ENCODE measurements around the gene NALCN. TPM values are rescaled to one million over a fixed set of nuclear protein-coding genes. Genes with fewer than 3 reads are reported as not detected.

NALCN gene
- total and polyA plus RNA-seq, 8 donors, result 0.51 to 5.1 (median 2.0) TPM

- Histone ChIP-seq H3K36me3 (no peaks in the 10 kb centered on the region), H3K4me3 (no peak overlapping the region), H3K27me3 (no peaks in the 10 kb centered on the region), H3K27ac (no peak overlapping the region), H3K4me1 (no peaks in the 10 kb centered on the region), H3K9me3 (no peaks in the 10 kb centered on the region)
- FAIRE-seq (no peak), ATAC-seq (no peak), DNase-seq (no peak)
- intact Hi-C loops (cut with DNase I), result no loop called here
- no peak for TF ChIP-seq CTCF (IDR thresholded peaks at IDR 0.05)
- 95 to 96% methylated on average over 6 of the region's 6 CpGs for WGBS, 2 donors
These were observed 157.8 kb downstream of the NALCN start for GRCh38 chr13:101258509-101258908.

GRCh38 chr13:101258071-101258470, 158.2 kb downstream of the NALCN start:
- H3K27me3 ChIP-seq, result no peaks in the 10 kb centered on the region
- H3K4me3 ChIP-seq, result no peak overlapping the region
- no peak for DNase-seq
- 84 to 92% methylated on average over 11 of the region's 11 CpGs for WGBS, 2 donors
- ATAC-seq, result no peak
- intact Hi-C loops (cut with DNase I), result no loop called here
- H3K27ac ChIP-seq, result no peak overlapping the region
- FAIRE-seq, result no peak
- no peaks in the 10 kb centered on the region for H3K9me3 ChIP-seq
- no peak for TF ChIP-seq CTCF (IDR thresholded peaks at IDR 0.05)
- H3K36me3 ChIP-seq, result no peaks in the 10 kb centered on the region
- no peaks in the 10 kb centered on the region for H3K4me1 ChIP-seq

- 66 to 75% methylated on average over 2 of the region's 2 CpGs for WGBS, 2 donors
- Histone ChIP-seq H3K4me1 (no peaks in the 10 kb centered on the region), H3K27ac (no peak overlapping the region), H3K27me3 (no peaks in the 10 kb centered on the region), H3K4me3 (no peak overlapping the region), H3K36me3 (no peaks in the 10 kb centered on the region), H3K9me3 (no peaks in the 10 kb centered on the region)
- no peak for DNase-seq
- FAIRE-seq, result no peak
- intact Hi-C loops (cut with DNase I), result no loop called here
- no peak for ATAC-seq
- no peak for TF ChIP-seq CTCF (IDR thresholded peaks at IDR 0.05)
These were observed 167.4 kb downstream of the NALCN start for GRCh38 chr13:101248739-101249514.

GRCh38 chr13:101242720-101243119, 173.6 kb downstream of the NALCN start:
- H3K27me3 ChIP-seq, result no peaks in the 10 kb centered on the region
- no peak overlapping the region for H3K27ac ChIP-seq
- no peaks in the 10 kb centered on the region for H3K4me1 ChIP-seq
- FAIRE-seq (no peak), DNase-seq (no peak), ATAC-seq (no peak)
- no peak overlapping the region for H3K4me3 ChIP-seq
- no peaks in the 10 kb centered on the region for H3K36me3 ChIP-seq
- H3K9me3 ChIP-seq, result no peaks in the 10 kb centered on the region
- intact Hi-C loops (cut with DNase I), result no loop called here
- no peak for TF ChIP-seq CTCF (IDR thresholded peaks at IDR 0.05)

- intact Hi-C loops (cut with DNase I), result no loop called here
- Histone ChIP-seq H3K27ac (no peak overlapping the region), H3K36me3 (no peaks in the 10 kb centered on the region), H3K4me1 (no peaks in the 10 kb centered on the region), H3K27me3 (no peaks in the 10 kb centered on the region), H3K9me3 (no peaks in the 10 kb centered on the region), H3K4me3 (no peak overlapping the region)
- DNase-seq, result no peak
- FAIRE-seq, result no peak
- ATAC-seq, result no peak
- no peak for TF ChIP-seq CTCF (IDR thresholded peaks at IDR 0.05)
These were observed 177.8 kb downstream of the NALCN start for GRCh38 chr13:101238555-101238954.

All from pancreas (tissue), 10 donors.